GM19395 (cell line): ENCODE data around the gene CDK16.

Experiments
- ATAC-seq: cut with Tn5 transposase; IDR thresholded peaks from one replicate; pipeline ENCODE4 v1.9.1; 2021; ENCODE audit warnings: mild to moderate bottlenecking, moderate library complexity; ENCODE audit not compliant: unreplicated experiment

CDK16 gene

GRCh38 chrX:47185241-47185640 lies 33.2 kb upstream of the CDK16 start:
- ATAC-seq, result no peak

- no peak for ATAC-seq
Observed at GRCh38 chrX:47186096-47186740, 32.3 kb upstream of the CDK16 start.

- no peak for ATAC-seq
Observed at GRCh38 chrX:47187106-47187677, 31.3 kb upstream of the CDK16 start.

- no peak for ATAC-seq
Observed at GRCh38 chrX:47189906-47190305, 28.6 kb upstream of the CDK16 start.

- peak; percentile 50 for ATAC-seq
Observed at GRCh38 chrX:47190445-47191269, 27.8 kb upstream of the CDK16 start.

- no peak for ATAC-seq
Observed at GRCh38 chrX:47191331-47191730, 27.1 kb upstream of the CDK16 start.

GRCh38 chrX:47191806-47192401 lies 26.6 kb upstream of the CDK16 start:
- ATAC-seq, result no peak

- ATAC-seq, result peak; percentile 81
Observed at GRCh38 chrX:47193475-47194193, 24.8 kb upstream of the CDK16 start, which contains the start of gene UBA1. Gene UBA1, plus strand, starts transcription at chrX:47193829. Its CDS starts 4,974 bp downstream, at chrX:47198803.

- ATAC-seq, result no peak
Observed at GRCh38 chrX:47194194-47194787, 24.2 kb upstream of the CDK16 start.

- ATAC-seq, result no peak
Observed at GRCh38 chrX:47196098-47196497, 22.4 kb upstream of the CDK16 start.

- no peak for ATAC-seq
Observed at GRCh38 chrX:47197526-47197925, 21.0 kb upstream of the CDK16 start.

- ATAC-seq, result no peak
Observed at GRCh38 chrX:47198026-47198686, 20.3 kb upstream of the CDK16 start.

- no peak for ATAC-seq
Observed at GRCh38 chrX:47198687-47199080, 19.8 kb upstream of the CDK16 start.

GRCh38 chrX:47199286-47199685 lies 19.2 kb upstream of the CDK16 start:
- ATAC-seq, result no peak

- ATAC-seq, result no peak
Observed at GRCh38 chrX:47200385-47201150, 17.9 kb upstream of the CDK16 start.

GRCh38 chrX:47201345-47201944 lies 17.0 kb upstream of the CDK16 start:
- no peak for ATAC-seq

GRCh38 chrX:47202316-47202715 lies 16.2 kb upstream of the CDK16 start:
- ATAC-seq, result no peak

GRCh38 chrX:47202877-47203276 lies 15.6 kb upstream of the CDK16 start:
- no peak for ATAC-seq

- ATAC-seq, result no peak
Observed at GRCh38 chrX:47204970-47205369, 13.5 kb upstream of the CDK16 start.
